A673 (cell line): ENCODE results near the gene RAD50. TPM values are rescaled to one million over a fixed set of nuclear protein-coding genes. Genes with fewer than 3 reads are reported as not detected.

Experiments
- BruUV-seq: library from RNA; stranded (reverse); fragments of 400-500 nt; replicated peaks from 2 replicates; lab custom pipeline; 2021; lab: Mats Ljungman, UMichigan
- CTCF ChIA-PET: fragments of 300-600 bp; sonication (Branson Sonifier 250); formaldehyde crosslinking; loops from one replicate; lab custom pipeline; 2022; ENCODE audit warnings: antibody characterized with exemption; lab: Charles Lee
- POLR2A ChIA-PET: fragments of 300-600 bp; sonication (Branson Sonifier 250); formaldehyde crosslinking; loops from one replicate; lab custom pipeline; 2022; ENCODE audit warnings: antibody characterized with exemption; ENCODE audit not compliant: low non-redundant PET; lab: Charles Lee
- DNase-seq: peaks from one replicate; pipeline ENCODE4 v3.0.0-alpha.2; 2015; ENCODE audit warnings: low spot score
- H3K27ac ChIP-seq: fragments of 200-600 bp; sonication (generic); 2 replicates; pipeline ENCODE4 v1.5.1; 2016; ENCODE audit warnings: mixed run types, low read depth, mild to moderate bottlenecking, mixed read lengths, antibody characterized with exemption, low read length; ENCODE audit not compliant: poor library complexity, severe bottlenecking
- H3K27me3 ChIP-seq: fragments of 200-600 bp; sonication (generic); replicated peaks from 2 replicates; pipeline ENCODE4 v1.6.1; 2017; ENCODE audit warnings: mixed run types, low read depth, mild to moderate bottlenecking, mixed read lengths, antibody characterized with exemption, low read length; ENCODE audit not compliant: insufficient read depth, poor library complexity
- H3K36me3 ChIP-seq: fragments of 200-600 bp; sonication (generic); 2 replicates; pipeline ENCODE4 v1.6.1; 2016; ENCODE audit warnings: mixed run types, mild to moderate bottlenecking, mixed read lengths, antibody characterized with exemption, low read length; ENCODE audit not compliant: insufficient read depth, poor library complexity, severe bottlenecking
- H3K4me1 ChIP-seq: fragments of 200-600 bp; sonication (generic); 2 replicates; pipeline ENCODE4 v1.6.1; 2017; ENCODE audit warnings: mixed run types, mild to moderate bottlenecking, mixed read lengths, antibody characterized with exemption, low read length; ENCODE audit not compliant: insufficient read depth, poor library complexity, severe bottlenecking
- H3K4me3 ChIP-seq: fragments of 200-600 bp; sonication (generic); 2 replicates; pipeline ENCODE4 v1.5.1; 2016; ENCODE audit warnings: low read depth, mixed run types, mild to moderate bottlenecking, mixed read lengths, low read length; ENCODE audit not compliant: poor library complexity, severe bottlenecking
- H3K9me3 ChIP-seq: fragments of 200-600 bp; sonication (generic); 2 replicates; pipeline ENCODE4 v1.6.1; 2016; ENCODE audit warnings: mixed run types, low read depth, mild to moderate bottlenecking, mixed read lengths, antibody characterized with exemption, low read length; ENCODE audit not compliant: poor library complexity, severe bottlenecking
- EZH2 ChIP-seq: fragments of 200-600 bp; sonication (generic); IDR thresholded peaks from 2 replicates; pipeline ENCODE4 v1.6.1; 2017; ENCODE audit warnings: borderline replicate concordance, low read depth, mild to moderate bottlenecking, mixed read lengths, antibody characterized with exemption, low read length; ENCODE audit not compliant: poor library complexity, severe bottlenecking
- intact Hi-C: fragments of 100-400 bp; cut with micrococcal nuclease; formaldehyde crosslinking; loops from one replicate; pipeline ENCODE4 v1.10.0; 2022; ENCODE audit not compliant: unreplicated experiment
- total RNA-seq: library from RNA; stranded (reverse); gene quantifications from 2 replicates; pipeline ENCODE4 v1.2.3, GENCODE V29; 2021
- TF ChIP-seq, protein P1 (sequence below): fragments of 300-800, 200-600 bp; sonication (generic); conservative IDR thresholded peaks from 2 replicates; pipeline ENCODE4 v1.5.1; 2017; ENCODE audit warnings: low read depth, mild to moderate bottlenecking, antibody characterized with exemption, low read length, moderate library complexity, mixed read lengths

Gene RAD50
- total RNA-seq, 1 experiment from 2014 or later = 43.6 TPM

DNA sequence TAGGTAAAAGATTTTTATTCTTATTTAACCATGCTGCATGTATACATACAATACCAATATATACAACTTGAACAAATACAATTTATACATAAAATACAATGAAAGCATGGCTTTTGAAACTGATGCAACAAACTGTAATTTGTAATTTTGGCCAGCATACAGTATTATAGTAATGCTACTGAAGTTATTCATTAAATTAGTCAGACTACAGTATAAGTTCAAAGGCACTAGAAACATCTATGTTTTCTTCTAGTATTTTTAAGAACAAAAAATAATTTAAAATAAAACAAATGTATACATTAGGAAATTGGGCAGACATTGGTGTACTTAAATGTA, 135.8 kb downstream of the RAD50 start:
- BruUV-seq = no TSS peak
- Histone ChIP-seq H3K36me3 (no peaks in the 10 kb centered on the region), H3K4me1 (no peaks in the 10 kb centered on the region), H3K4me3 (no peak overlapping the region), H3K27me3 (no peaks in the 10 kb centered on the region), H3K27ac (no peak overlapping the region), H3K9me3 (no peaks in the 10 kb centered on the region)
- intact Hi-C loops = no loop called here
- POLR2A ChIA-PET = no interaction called here
- DNase-seq = no peak
- no peak for TF ChIP-seq EZH2
- TF ChIP-seq, protein P1, sequence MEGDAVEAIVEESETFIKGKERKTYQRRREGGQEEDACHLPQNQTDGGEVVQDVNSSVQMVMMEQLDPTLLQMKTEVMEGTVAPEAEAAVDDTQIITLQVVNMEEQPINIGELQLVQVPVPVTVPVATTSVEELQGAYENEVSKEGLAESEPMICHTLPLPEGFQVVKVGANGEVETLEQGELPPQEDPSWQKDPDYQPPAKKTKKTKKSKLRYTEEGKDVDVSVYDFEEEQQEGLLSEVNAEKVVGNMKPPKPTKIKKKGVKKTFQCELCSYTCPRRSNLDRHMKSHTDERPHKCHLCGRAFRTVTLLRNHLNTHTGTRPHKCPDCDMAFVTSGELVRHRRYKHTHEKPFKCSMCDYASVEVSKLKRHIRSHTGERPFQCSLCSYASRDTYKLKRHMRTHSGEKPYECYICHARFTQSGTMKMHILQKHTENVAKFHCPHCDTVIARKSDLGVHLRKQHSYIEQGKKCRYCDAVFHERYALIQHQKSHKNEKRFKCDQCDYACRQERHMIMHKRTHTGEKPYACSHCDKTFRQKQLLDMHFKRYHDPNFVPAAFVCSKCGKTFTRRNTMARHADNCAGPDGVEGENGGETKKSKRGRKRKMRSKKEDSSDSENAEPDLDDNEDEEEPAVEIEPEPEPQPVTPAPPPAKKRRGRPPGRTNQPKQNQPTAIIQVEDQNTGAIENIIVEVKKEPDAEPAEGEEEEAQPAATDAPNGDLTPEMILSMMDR = no peak
- CTCF ChIA-PET = no interaction called here

Other genes with a start within 250 kb of the RAD50 start
- 3.0 and 3.8 TPM in 2 replicates for gene SLC22A5, start 187.3 kb upstream of the RAD50 start, total RNA-seq
- 5.7 and 6.9 TPM in 2 replicates for gene IRF1, start 66.2 kb upstream of the RAD50 start, total RNA-seq
- not detected in 2 replicates for gene IL5, start 13.5 kb upstream of the RAD50 start, total RNA-seq
- not detected in 2 replicates for gene IL13, start 101.2 kb downstream of the RAD50 start, total RNA-seq
- not detected in 2 replicates for gene IL4, start 117.0 kb downstream of the RAD50 start, total RNA-seq
- gene KIF3A, start 180.6 kb downstream of the RAD50 start, total RNA-seq = 17.3 and 19.1 TPM in 2 replicates
- gene CCNI2, start 190.4 kb downstream of the RAD50 start, total RNA-seq = 0.11 TPM in 1 of 2 replicates, not detected in the other
- 26.4 and 33.0 TPM in 2 replicates for gene SEPTIN8, start 220.3 kb downstream of the RAD50 start, total RNA-seq